Stimulated activated CD8-positive, alpha-beta memory T cell treated with anti-CD3 and anti-CD28 coated beads, Interleukin-15, amount 100 ng/mL, for 1 hour (primary cell): ENCODE measurements around the gene TM9SF4.
"Not testable (repeated sequence)": the region's sequence is repeated elsewhere in the genome, so short reads cannot be mapped to it uniquely, and the experiment has no call there.

ENCODE experiments used
- DNase-seq: peaks from one replicate; pipeline ENCODE4 v3.0.0-alpha.2; 2020; ENCODE audit warnings: low read depth

The TM9SF4 gene

GRCh38 chr20:32190616-32191415 is 81.3 kb downstream of the TM9SF4 start:
- DNase-seq = no peak

DNA sequence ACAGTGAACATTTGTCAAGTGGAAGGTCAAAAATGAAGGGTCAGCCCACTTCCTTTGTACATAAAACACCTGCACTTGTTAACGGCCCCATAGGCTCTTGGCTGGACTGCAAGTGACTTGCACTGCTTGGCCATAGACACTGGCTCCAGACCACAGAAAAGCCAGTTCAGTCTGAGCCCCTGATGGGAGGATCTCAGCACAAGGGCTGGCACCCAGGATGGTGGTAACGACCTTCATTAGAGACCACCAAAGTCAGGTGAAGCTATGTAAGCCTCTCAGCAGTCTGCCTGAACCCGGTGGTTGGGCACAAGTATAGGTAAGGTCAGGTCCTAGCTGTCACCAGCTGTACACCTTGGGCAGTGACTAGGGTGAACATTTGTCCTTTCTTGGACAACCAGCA is 81.9 kb downstream of the TM9SF4 start:
- DNase-seq = no peak

- no peak for DNase-seq
Measured at GRCh38 chr20:32191873-32192272, 82.4 kb downstream of the TM9SF4 start.

- no peak for DNase-seq
Measured at GRCh38 chr20:32192698-32193097, 83.2 kb downstream of the TM9SF4 start.

DNA sequence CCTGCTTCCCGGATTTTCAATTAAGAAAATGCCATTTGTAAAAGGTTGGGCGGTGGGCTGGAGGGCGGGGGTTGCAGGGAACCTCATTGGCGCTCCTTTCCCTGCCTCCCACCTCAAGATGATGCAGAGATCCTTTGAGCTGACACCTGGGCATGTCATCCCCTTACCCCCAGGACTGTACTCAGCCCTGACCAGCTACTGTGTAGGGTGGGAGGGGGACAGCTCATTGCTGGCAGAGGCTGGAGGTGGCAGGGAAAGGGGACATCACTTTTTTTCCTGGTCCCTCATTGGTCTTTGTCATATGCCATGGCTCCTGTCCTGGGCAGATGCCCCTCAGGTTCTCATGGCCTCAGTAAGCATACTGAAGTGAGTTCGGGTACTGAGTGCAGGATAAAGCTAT is 83.8 kb downstream of the TM9SF4 start:
- not testable (repeated sequence) for DNase-seq

DNA sequence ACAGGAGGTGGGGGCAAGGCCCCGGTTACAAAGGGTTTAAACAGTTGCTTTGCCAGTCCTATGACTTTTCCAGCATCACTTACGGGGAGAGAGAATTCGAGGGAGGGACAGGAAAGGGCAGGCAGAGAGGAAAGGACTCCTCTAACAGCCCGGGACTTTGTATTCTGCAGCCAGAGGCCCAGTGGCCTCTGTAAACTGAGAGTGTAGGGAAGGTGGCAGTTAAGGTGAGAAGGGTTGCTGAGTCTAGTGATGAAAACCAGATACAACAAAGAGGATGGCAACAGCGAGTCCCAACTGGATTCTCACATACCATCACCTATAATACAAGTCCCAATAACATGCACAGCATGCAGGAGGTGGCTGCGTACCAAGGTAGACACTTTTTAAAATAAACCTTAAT is 84.5 kb downstream of the TM9SF4 start:
- no peak for DNase-seq

- no peak for DNase-seq
Measured at GRCh38 chr20:32195581-32195980, 86.1 kb downstream of the TM9SF4 start.

DNA sequence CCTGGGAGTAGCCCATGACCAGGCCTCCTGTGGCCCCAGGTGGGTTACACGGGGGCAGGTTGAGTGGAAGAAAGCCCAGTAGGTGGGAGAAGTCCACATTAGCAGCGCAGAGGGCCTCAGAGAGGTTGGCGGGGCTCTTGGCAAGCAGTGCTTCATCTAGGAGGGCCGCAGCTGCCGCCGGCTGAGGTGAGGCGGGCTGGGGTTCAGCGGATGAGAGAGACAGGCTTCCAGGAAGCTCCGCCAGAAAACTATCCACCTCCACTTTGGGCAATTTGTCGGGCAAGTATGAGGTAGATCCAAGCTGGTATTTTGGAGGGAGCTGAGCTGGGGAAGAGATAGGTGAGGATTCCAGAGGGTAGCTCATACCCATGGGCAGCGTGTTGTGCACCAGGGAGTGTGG is 87.1 kb downstream of the TM9SF4 start:
- not testable (repeated sequence) for DNase-seq

DNA sequence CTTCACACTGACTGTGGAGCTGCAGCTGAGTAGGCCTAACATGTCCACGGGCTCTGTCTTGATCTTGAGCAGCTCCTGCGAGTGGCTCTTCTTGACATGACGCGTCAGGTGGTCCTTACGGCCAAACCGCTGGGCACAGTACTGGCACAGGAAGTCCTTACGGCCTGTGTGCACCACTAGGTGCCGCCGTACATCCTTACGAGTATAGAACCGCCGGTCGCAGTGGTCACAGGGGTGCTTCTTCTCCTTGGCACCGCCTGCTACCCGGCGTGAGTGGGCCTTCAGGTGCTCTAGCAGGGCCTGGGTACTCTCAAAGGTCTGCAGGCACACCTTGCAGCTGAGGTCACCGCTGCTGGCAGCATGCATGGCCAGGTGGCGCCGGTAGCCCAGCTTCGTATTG is 87.6 kb downstream of the TM9SF4 start:
- DNase-seq = not testable (repeated sequence)

DNA sequence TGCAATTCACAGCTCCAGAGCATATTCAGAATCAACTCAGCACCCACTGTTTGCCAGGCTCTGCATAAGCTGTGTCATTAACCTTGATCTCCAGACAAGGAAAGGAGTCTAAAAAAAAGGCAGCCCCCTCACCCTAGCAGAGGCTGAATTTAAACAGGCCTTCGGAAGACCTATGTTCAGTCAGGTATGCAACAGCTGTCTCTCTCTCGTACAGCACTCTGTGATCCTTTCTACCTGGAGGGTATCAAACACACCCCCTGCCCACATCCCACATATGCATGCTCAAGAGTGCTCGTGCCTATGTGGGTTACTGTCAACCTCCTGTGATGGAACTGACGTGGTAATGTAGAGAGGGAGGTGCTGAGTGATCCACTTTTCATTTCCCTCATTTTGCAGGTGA is 89.5 kb downstream of the TM9SF4 start:
- DNase-seq = no peak

- DNase-seq = no peak
Measured at GRCh38 chr20:32201296-32201976, 91.9 kb downstream of the TM9SF4 start.

DNA sequence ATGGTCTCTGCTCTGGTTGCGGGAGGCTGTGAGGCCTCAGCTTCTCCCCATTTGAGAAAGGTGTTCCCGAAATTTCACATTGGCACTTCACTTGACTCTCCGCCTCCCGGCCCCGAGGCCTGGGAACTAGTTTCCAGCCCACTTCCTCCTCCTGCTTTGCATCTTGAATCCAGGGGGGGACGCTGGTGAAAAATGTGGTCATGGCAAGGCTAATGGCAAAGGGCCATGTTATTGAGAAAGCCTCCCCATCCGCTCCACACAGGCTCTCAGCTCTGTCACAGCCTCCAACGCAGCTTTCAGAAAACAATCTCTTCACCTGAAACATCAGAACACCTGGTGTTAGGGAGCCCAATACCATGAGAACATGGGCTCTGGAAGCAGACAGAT is 92.5 kb downstream of the TM9SF4 start:
- DNase-seq = no peak

GRCh38 chr20:32203356-32204204 is 94.1 kb downstream of the TM9SF4 start:
- DNase-seq = no peak

- DNase-seq = no peak
Measured at GRCh38 chr20:32204205-32205109, 94.9 kb downstream of the TM9SF4 start.

- DNase-seq = no peak
Measured at GRCh38 chr20:32205110-32205842, 95.8 kb downstream of the TM9SF4 start.

GRCh38 chr20:32205843-32206759 is 96.6 kb downstream of the TM9SF4 start:
- no peak for DNase-seq

DNA sequence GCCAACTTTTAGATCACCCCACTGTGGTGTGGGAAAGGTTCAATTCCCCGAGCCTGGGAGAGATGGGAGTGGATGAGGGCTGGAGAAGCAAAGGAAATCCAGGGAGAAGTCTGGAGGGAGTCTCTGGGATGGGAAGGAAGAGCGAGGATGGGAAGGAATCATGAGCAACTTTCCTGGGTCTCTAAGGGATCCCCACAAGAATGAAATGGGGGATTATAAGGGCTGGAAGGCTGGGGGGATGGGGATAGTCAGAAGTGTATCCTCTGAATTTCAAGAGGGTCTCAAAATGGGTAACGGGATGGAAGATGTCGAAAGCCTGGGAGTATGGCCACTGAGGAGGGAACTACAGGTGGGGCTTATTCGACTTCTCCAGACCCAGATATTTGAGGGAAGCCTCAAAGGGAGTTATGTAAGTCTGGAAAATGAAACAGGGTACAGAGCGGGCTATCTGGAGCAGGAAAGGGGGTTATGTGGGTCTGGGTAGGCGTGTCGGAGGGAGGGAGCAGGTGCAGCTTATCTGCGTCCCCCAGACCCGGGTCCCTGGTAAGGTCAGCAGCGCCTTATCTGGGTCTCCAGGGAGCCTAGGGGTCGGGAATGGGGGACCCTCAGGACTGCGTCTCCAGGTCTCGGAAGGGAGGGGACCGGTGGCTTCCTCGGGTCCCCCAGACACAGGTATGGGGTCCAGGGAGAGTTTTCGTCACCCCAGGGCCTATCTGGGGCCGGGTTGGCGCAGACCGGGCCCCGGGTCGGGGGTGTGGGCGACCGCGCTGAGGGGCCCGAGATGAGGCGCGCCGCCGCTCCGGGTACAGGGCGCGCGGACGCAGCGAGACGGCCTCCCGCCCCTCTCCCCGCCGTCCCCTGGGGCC is 97.5 kb downstream of the TM9SF4 start:
- DNase-seq = no peak

DNA sequence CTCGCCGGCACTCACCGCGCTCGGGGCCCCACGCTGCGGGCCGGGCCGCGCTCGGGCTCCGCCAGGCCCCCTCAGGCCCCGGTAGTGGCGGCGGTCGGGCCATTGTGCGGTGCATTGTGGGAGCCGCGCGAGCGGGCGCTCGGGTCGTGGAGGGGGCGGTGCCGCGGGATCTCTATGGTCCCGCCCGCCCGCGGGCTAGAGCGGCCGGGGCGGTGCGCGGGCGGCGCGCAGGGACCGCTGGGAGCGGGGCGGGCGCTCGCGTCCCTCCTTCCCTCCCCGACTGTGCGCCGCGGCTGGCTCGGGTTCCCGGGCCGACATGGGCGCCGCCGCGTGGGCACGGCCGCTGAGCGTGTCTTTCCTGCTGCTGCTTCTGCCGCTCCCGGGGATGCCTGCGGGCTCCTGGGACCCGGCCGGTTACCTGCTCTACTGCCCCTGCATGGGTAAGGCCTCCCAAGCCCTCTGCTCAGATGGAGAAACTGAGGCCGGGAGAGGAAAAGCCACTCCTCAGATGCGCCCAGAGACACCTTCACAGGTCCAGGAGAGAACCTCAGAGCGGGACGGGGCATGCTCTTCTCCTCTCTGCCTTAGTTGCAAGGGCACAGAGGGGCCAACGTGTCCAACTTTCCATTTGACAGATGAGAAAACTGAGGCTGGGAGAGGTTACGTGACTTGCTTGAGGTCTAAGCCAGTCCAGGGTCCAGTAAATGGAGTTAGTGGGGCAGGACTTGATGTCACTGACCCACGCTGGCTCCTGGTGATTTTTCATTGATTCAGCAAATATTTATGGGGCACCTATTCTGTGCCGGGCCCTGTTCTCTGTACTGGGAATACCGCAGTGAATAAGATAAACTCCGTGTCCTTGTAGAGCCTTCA is 98.3 kb downstream of the TM9SF4 start, which contains the start of the genes PLAGL2 and POFUT1:
Gene PLAGL2, minus strand, starts transcription at position 118 of the 873 bp plus-strand sequence. CDS start 5,565 bp downstream, outside the sequence.
Gene POFUT1, plus strand, starts transcription at position 255 of the 873 bp plus-strand sequence. Its CDS starts 62 bp downstream, at position 317.
- DNase-seq = peak; percentile 71
